SU-DHL-6 (cell line): ENCODE results near the gene SLC41A3.

Source experiments
- CTCF ChIP-seq: fragments of 200-600 bp; sonication (generic); IDR thresholded peaks from one replicate; pipeline ENCODE4 v1.5.1; 2017; ENCODE audit warnings: antibody characterized with exemption, mild to moderate bottlenecking, low read length, moderate library complexity; ENCODE audit not compliant: insufficient read depth, poor library complexity, severe bottlenecking
- EZH2phosphoT487 ChIP-seq: fragments of 200-600 bp; sonication (generic), shearing (Covaris generic); conservative IDR thresholded peaks from 2 replicates; pipeline ENCODE4 v1.6.1; 2018; ENCODE audit warnings: mild to moderate bottlenecking, antibody characterized with exemption, low read length, moderate library complexity, mixed read lengths

GRCh38 chr3:125960066-125960424 is 123.9 kb downstream of the SLC41A3 start:
- no peak for TF ChIP-seq CTCF
- TF ChIP-seq EZH2phosphoT487 = no peak
